Epithelial cell of esophagus (primary cell): ENCODE measurements around the gene FXN.
"Not testable (repeated sequence)": the region's sequence is repeated elsewhere in the genome, so short reads cannot be mapped to it uniquely, and the experiment has no call there.

Experiments
- DNase-seq: peaks from one replicate; pipeline ENCODE4 v3.0.0; 2010; ENCODE audit warnings: low read depth
- H3K4me3 ChIP-seq: 2 replicates; pipeline ENCODE4 v1.5.1; 2011; ENCODE audit warnings: mild to moderate bottlenecking, low read length, control low read depth
- CTCF ChIP-seq: IDR thresholded peaks from 2 replicates; pipeline ENCODE4 v1.5.1; 2011; ENCODE audit warnings: low read depth, mild to moderate bottlenecking, low read length, control low read depth, inconsistent platforms; ENCODE audit not compliant: insufficient read depth; ENCODE audit errors: missing control alignments

FXN gene

GRCh38 chr9:69093471-69094103, 58.0 kb downstream of the FXN start:
- H3K4me3 ChIP-seq = no peak overlapping the region
- TF ChIP-seq CTCF = no peak
- DNase-seq = no peak

- not testable (repeated sequence) for H3K4me3 ChIP-seq, DNase-seq
Measured at GRCh38 chr9:69094361-69095135, 59.0 kb downstream of the FXN start.

GRCh38 chr9:69097064-69097463, 61.5 kb downstream of the FXN start:
- DNase-seq = peak; percentile 93
- no peak for TF ChIP-seq CTCF
- no peak overlapping the region for H3K4me3 ChIP-seq

GRCh38 chr9:69097923-69098593, 62.5 kb downstream of the FXN start:
- no peak for TF ChIP-seq CTCF
- DNase-seq = no peak

GRCh38 chr9:69103348-69103996, 67.9 kb downstream of the FXN start:
- not testable (repeated sequence) for H3K4me3 ChIP-seq, DNase-seq

More at GRCh38 chr9:69097923-69098593, 62.5 kb downstream of the FXN start:
- no peak overlapping the region for H3K4me3 ChIP-seq

GRCh38 chr9:69104830-69105527, 69.4 kb downstream of the FXN start:
- no peak for TF ChIP-seq CTCF
- DNase-seq = peak; percentile 85
- no peak overlapping the region for H3K4me3 ChIP-seq

GRCh38 chr9:69107771-69108170, 72.2 kb downstream of the FXN start:
- no peak for DNase-seq
- TF ChIP-seq CTCF = no peak
- no peak overlapping the region for H3K4me3 ChIP-seq

- DNase-seq, H3K4me3 ChIP-seq: not testable (repeated sequence)
Measured at GRCh38 chr9:69108706-69109105, 73.2 kb downstream of the FXN start.
